T-helper 2 cell treated with Interferon-gamma antibody and Interleukin-4, amounts not matched to agents 100 ng/mL and 5 ng/mL, for 36 hours (primary cell): ENCODE measurements around the gene IL13RA1. TPM values are rescaled to one million over a fixed set of nuclear protein-coding genes. Genes with fewer than 3 reads are reported as not detected.
"Not testable (repeated sequence)": the region's sequence is repeated elsewhere in the genome, so short reads cannot be mapped to it uniquely, and the experiment has no call there.

Experiments used
- intact Hi-C: fragments of 100-400 bp; cut with micrococcal nuclease; formaldehyde crosslinking; loops from one replicate; pipeline ENCODE4 v1.15.1; 2023
- total RNA-seq: library from RNA; stranded (reverse); gene quantifications from 2 replicates; pipeline ENCODE4 v1.2.3, GENCODE V29; 2022

Gene IL13RA1
- total RNA-seq, 1 donor from 2014 or later, result not detected

DNA sequence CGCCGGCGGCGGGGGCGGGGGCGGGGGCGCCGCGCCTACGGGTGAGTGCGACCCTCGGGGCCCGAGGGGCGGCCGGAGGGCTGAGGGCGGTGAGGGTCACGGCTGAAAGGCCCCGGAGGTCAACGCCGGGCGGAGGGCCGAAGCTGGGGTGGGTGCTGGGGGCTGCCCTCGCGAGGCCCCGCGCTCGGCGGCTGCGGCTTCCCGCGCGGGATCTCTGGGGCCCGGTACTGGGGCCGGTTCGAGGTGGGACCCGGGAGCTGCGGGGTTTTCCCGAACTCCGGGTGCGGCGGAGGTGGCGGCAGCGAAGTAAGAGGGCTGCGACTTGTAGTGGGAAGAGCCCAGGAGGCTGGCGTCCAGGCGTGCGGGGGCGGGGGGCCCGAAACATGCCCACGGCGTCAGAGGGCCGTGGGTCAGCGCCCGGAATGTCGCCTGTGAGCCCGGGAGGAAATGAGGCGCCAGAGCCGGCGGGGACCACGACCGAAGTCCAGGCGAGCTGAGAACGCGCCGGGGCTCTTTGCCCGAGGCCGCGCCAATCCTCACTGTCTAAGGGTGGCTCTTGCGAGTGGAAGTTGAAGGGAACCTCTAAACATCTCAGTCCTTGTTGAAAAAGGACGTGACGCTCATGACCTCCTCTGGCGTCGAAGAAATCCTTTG lies 407 bp downstream of the IL13RA1 start:
- intact Hi-C loops, result no loop called here

DNA sequence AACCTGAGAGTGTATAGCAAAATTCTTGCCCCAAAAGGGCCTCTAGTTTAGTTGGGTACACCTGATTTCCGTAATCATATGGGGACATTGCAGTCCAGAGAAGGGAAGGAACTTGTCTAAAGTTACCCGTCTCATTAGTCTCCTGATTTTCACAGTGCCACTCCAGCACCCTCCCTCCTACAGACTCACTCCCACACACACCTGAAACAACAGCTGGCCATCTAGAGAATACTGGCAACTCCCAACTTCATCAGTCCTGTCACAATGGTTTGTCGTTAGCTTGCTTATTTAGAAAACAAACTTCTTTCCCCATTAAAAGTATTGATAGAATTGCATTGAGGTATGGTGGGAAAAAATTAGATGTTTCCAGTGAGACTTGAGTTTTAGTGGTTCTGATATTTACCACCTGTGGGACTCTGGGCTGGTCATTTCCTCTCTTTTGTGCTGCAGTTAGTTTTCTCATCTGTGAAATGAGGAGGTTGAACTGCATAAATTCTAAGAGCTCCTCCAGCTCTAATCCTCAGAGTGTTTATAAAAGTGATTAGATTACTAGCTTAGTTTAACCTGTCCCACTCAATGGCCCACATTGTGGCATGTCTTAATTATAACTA lies 1.7 kb downstream of the IL13RA1 start:
- intact Hi-C loops, result no loop called here

DNA sequence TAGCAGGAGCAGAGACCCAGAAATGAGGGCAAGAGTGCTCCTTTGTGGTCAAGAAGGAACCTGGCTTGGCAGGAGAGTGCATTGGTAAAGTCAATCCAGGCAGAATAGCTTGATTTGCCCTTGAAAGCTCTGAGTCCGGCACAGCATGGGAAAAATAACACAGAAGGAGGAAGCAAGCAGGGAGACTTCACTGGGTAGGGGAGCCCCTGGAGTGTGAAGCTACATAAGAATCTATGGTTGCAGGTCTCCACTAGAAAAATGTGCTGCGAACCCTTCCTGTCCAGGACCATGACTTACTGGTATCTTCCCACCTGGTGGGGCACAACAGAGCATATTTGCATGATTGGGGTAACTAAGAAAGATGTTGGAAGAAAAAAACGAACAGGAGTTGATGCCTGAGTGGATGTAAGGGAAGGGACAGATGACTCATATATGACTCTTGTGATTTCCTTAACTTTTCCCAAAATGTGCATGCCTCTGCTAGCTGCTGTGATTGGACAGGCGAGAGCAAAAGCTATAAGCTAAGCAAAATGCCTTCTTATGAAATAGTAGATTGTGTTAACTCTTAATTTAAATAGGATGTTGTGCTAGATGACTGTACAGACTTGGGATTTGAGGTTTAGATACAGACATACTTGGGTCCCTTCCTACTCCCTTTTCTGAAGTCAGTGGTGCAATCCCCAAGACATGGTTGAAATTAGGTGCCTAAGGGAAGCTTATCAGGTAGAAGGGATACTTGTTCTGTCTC lies 3.3 kb downstream of the IL13RA1 start:
- intact Hi-C loops, result no loop called here

DNA sequence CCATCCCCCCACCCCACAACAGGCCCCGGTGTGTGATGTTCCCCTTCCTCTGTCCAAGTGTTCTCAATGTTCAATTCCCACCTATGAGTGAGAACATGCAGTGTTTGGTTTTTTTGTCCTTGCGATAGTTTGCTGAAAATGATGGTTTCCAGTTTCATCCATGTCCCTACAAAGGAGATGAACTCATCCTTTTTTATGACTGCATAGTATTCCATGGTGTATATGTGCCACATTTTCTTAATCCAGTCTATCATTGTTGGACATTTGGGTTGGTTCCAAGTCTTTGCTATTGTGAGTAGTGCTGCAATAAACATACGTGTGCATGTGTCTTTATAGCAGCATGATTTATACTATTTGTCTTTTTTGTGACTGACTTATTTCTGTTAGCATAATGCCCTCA lies 5.1 kb downstream of the IL13RA1 start:
- intact Hi-C loops, result not testable (repeated sequence)

DNA sequence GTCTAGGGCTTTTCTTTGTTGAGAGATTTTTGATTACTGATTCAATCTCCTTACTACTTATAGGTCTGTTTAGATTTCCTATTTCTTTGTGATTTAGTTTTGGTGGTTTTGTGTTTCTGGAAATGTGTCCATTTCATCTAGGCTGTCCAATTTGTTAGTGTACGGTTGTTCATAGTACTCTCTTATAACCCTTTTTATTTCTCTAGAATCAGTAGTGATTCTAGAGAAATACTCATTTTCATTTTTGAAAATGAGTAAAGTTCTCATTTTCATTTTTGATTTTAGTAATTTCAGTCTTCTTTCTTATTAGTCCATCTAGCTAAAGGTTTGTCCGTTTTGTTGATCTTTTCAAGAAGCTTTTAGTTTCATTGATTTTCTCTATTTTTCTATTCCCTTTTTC lies 7.5 kb downstream of the IL13RA1 start:
- intact Hi-C loops, result no loop called here

DNA sequence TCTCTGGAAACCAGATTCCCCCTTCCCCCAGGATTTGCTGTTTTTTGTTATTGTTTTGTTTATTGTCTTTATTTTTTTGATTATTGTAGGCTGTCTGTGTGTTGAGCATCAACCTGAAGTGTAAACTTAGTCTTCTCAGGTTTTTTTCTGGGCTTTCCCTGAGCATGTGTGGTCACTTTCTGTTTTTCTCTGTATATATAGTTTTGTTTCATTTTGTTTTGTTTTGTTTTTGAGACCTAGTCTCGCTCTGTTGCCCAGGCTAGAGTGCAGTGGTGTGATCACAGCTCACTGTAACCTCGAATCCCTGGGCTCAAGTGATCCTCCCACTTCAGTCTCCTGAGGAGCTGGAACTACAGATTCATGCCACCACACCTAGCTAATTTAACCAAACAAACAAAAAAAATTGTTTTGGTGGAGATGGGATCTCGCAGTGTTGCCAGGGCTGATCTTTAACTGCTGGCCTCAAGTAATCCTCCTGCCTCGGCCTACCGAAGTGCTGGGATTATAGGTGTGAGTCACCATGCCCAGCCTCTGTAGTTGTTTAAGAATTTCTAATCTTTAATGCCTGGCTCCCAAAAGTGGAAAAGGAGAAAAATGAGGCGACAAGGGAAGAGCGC lies 9.1 kb downstream of the IL13RA1 start:
- intact Hi-C loops, result no loop called here

DNA sequence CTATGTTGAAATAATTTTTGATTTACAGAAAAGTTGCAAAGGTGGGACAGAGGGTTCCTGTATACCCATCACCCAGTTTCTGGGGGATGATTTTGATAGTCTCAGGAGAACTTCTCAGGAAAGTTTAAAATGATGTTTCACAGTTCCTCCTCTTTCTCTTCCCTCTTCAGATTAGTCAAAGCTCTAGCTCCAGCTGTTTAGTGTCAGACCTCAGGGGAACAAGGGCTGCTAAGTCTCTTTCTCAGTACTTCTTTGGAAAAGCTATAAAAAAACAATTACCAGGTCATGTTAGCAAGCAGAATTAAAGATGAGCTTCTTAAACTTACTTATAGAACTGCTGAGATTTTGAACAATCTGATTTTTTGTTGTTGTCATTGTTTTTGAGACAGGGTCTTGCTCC lies 12.2 kb downstream of the IL13RA1 start:
- intact Hi-C loops, result no loop called here

DNA sequence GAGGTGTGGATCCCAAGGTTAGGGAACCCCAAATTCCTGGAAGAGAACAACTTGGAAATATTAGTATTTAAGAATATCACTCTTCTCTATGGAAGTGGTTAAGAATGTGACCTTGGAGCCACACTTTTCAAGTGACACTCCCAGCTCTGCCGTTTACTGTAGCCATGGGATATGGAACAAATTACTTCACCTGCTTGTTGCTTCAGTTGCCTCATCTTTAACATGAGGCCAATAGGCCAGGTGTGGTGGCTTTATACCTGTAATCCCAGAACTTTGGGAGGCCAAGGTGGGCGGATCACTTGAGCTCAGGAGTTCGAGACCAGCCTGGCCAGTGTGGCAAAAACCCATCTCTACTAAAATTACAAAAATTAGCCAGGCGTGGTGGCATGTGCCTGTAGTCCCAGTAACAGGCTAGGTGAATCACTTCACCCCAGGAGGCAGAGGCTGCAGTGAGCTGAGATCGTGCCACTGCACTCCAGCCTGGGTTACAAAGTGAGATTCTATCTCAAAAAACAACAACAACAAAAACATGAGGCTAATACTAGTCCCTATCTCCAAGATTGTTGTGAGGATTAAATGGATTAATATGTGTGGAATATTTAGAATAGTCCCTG lies 13.0 kb downstream of the IL13RA1 start:
- intact Hi-C loops, result no loop called here

DNA sequence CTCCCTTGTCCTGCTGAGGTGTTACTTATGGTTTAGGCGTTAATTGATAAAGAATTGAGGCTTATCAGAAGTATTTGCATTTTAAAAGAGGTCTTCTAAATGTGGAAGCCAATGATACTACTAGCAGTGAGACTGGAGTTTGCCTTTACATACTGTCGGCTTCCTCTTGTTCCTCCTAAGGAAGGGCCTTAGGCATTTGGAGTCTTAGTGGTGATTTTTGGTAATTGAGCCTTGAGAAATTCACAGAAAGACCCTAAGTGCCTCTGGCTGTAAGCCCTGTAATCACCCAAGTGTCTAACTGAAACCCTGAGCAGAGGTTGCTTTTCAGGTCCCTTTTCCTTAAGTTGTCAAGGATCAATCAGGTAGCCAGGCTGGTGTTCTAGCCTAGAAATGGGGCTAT lies 14.8 kb downstream of the IL13RA1 start:
- intact Hi-C loops, result no loop called here

DNA sequence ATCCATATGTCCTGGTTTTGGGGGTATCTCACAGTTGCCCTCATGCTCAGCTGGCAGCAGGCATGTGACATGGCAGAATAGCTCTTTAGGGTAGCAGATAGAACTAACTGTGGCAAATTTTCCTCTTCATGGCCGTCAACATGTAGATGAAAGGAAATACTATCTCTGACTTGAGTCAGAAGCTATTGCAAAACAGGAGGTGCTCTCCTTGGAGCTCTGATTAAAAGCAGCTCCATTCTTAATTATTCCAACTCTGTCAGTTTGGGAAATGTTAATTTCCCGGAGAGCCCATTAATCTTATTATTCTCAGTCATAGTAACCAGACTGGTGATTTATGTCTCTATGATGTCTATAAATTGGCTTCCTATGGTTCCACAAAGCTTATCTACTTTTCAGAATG lies 18.2 kb downstream of the IL13RA1 start:
- intact Hi-C loops, result no loop called here

DNA sequence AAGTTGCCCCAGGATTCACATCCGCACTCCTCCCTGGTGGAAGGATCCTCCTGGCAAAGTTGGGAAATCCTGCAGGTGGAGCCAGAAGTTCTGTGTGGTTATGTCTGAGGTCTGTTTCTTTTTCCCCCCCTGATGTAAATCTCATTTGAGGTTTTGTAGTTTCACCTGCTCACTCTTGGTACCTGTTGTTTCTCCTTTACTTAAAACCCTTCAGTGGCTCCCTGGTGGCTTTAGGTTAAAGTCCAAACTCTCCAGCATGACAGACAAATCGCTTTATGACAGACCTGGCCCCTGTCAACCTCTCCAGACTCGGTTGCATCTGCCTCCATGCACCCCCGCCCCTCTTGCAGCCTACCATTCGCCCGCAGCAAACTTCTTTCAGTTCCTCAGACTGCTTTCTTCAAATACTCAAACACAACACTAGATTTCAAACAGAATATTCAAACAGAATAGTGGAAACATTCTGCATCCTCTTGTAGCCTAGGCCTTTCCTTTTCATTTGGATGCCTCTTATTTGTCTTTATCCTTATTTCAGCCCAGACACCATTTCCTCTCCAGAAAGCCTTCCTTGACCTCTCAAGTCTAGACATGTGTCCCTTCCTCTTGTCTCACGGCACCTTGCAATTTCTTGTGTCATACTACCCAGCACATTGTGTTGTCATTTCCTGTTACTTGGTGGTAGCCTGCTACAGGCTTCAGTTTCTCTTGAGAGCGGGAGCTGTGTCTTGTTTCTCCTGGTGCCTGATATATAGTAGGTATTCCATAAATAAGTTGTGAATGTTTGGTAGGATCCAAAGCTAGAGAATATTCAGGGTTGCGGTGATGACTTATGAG lies 24.8 kb downstream of the IL13RA1 start:
- intact Hi-C loops, result no loop called here

DNA sequence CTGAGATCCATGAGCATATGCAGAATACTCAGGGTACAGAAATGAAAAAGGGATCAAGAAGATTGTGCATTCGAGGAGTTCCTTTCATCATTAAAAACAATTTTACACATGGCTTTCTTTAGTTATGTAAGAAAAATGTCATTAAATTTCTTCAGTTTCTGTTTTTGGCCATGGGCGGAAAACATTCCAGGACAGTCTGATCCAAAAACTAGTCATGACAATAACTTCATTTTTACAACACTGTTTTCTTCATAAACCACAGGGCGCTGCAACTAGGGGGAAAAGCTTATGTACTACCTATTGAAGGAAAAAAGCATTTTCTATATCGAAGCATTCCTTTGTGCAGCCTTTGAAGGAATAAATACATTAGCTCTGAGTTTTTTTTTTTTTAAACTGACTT lies 28.2 kb downstream of the IL13RA1 start:
- intact Hi-C loops, result no loop called here

DNA sequence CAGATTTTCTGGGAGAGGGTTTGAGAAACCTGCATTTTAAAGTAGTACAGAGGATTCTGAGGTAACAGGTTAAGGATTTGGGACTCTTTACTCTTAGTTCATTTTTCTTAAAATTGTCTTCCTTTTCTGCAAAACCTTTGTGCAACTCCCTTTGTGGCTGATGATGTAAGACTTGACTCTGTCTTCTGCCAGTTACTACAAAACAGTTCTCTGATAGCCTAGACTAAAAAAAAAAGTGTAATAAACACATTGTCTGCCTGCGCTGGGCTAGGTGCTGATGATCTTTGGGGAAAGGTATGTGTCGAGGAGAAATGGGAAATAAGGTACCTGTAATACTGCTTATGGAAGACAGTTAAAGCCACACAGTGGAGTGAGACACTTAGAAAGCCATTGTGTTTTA lies 28.7 kb downstream of the IL13RA1 start:
- intact Hi-C loops, result no loop called here

DNA sequence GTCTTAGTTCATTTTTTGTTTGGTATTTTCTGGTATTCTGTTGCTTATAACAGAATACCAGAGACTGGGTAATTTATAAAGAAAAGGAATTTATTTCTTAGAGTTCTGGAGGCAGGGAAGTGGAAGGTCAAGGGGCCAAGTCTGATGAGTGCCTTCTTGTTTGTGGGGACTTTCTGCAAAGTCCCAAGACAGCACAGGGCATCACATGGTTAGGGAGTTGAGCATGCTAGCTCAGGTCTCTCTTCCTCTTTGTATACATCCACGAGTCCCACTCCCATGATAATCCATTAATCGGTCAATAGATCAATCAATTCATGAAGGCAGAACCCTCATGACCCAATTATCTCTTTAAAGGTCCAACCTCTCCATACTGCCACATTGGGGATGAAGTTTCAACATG lies 31.1 kb downstream of the IL13RA1 start:
- intact Hi-C loops, result no loop called here

DNA sequence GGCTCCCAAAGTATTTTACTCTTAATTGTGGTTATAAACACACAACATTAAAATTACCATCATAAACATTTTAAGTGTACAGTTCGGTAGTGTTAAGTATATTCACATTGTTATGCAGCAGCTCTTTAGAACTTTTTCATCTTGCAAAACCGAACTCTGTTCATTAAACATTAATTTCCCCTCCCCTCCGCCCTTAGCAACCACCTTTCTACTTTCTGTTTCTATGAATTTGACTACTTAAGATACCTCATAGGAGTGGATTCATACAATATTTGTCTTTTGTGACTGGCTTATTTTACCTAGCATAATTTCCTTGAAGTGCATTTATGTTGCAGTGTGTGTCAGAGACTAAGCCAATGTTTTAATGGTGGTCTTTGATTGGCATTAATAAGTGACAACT lies 32.6 kb downstream of the IL13RA1 start:
- intact Hi-C loops, result no loop called here

DNA sequence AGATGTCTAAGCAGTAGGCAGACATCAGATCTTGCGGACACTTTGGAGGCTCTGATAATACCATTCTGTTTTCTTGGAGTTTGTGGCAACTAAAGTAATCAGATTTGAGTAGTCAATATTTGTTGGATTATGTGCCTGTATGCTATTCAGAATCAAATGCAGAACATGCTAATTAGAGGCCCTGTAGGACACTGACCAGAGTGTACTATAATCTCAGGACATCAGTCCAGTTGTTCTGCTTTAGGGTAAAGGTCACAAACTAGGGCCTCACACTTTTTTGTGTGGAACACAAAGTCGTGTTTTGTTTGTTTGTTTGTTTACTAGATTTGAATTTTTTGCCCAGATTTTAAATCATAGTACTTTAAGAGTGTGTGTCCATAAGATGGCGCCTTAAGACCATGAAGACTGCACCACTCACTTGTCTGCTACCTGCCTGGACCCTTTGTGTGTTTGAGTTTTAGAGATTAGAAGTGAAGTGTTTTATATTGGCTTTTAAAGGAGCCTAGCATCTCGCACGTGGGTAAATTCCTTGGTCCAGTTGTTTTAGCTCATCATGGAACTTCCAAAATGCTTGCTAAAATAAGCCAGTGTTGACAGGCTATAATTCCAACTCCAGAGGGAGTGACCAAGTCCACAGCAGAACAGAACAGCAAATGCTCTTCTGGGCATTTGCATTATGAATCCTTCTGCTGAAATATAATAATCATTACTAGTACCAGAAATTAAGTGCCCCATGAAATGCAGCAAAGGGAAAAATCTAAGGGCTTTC lies 34.7 kb downstream of the IL13RA1 start:
- intact Hi-C loops, result no loop called here

DNA sequence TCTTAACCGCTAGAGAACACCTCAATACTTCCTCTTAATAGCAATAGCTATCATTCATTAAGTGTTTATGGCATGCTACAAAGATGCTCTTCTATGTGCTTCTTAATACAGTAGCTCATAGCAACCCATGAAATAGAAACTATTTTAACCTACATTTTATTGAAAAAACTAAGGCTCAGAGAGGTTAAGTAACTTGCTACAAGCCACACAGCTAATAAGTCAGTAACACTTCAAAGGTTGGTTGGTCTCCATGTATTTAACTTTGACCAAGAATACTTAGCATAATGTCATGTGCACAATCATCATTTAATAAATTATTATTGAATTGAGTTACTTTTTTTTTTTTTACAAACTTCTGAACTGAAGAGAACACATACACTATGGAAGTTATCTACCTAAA lies 36.1 kb downstream of the IL13RA1 start:
- intact Hi-C loops, result no loop called here

DNA sequence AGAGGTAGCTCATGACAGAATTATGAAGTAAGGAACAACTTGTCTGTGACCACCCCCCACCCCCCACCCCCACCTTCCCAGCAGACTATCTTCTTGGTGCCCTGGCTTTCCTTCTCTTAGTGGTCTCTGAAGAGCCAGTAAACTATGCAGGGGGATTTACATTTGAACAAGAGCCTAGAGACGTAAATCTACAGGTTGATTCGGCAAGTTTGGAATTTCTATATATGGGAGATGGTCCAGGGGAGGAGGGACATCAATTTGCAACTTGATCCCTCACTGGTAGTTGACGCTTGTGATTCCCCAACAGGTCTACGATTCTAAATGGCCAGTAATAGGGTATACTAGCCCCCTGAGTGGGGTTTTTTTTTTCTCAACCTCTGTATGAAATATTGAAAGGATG lies 36.7 kb downstream of the IL13RA1 start:
- intact Hi-C loops, result no loop called here

DNA sequence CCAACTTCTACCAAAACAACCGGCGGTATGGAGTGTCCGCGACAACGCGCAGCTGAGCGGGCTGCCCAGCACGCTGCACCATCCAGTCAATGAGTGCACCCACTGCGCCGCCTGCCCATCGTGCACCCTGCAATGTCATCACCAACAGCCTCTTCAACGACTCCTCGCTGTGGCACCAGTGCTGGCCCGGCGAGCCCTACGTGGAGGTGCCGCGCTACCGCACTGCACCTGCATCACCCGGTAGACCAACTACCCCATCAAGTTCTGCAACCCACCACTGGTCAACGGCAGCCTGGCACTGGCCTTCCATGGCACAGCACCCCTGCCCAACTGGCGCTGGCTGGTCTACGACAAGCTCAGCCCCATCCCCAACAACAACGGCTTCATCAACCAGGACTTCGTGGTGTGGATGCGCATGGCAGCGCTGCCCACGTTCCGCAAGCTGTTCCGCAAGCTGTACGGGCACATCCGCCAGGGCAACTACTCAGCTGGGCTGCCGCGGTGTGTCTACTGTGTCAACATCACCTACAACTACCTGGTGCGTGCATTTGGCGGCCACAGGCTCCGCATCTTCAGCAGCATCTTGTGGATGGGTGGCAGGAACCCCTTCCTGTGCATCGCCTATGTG lies 42.8 kb downstream of the IL13RA1 start:
- intact Hi-C loops, result no loop called here

DNA sequence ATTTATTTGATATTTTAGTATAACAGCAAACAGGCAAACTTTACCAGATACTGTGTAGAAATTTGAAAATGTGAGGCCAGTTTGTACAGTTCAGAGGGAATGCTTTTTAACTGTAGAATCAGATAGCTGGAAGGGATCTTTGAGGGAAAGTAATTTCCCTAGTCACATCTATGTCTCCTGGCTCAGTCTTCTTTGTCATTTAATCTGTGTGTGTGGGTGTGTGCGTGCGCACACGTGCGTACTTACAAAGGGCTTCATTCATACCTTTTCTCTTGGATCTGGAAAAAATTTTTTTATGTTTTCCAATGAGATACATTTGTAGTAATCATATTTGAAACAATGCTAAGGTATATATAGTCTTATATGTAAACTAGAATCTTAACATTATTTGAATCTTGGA lies 44.6 kb downstream of the IL13RA1 start:
- intact Hi-C loops, result no loop called here
